HG03520 (cell line): ENCODE results near the gene GALR2.
"Not testable (repeated sequence)": the region's sequence is repeated elsewhere in the genome, so short reads cannot be mapped to it uniquely, and the experiment has no call there.

Source experiments
- ATAC-seq: cut with Tn5 transposase; IDR thresholded peaks from one replicate; pipeline ENCODE4 v1.9.1; 2021; ENCODE audit warnings: mild to moderate bottlenecking, moderate library complexity; ENCODE audit not compliant: unreplicated experiment

The GALR2 gene, protein sequence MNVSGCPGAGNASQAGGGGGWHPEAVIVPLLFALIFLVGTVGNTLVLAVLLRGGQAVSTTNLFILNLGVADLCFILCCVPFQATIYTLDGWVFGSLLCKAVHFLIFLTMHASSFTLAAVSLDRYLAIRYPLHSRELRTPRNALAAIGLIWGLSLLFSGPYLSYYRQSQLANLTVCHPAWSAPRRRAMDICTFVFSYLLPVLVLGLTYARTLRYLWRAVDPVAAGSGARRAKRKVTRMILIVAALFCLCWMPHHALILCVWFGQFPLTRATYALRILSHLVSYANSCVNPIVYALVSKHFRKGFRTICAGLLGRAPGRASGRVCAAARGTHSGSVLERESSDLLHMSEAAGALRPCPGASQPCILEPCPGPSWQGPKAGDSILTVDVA

DNA sequence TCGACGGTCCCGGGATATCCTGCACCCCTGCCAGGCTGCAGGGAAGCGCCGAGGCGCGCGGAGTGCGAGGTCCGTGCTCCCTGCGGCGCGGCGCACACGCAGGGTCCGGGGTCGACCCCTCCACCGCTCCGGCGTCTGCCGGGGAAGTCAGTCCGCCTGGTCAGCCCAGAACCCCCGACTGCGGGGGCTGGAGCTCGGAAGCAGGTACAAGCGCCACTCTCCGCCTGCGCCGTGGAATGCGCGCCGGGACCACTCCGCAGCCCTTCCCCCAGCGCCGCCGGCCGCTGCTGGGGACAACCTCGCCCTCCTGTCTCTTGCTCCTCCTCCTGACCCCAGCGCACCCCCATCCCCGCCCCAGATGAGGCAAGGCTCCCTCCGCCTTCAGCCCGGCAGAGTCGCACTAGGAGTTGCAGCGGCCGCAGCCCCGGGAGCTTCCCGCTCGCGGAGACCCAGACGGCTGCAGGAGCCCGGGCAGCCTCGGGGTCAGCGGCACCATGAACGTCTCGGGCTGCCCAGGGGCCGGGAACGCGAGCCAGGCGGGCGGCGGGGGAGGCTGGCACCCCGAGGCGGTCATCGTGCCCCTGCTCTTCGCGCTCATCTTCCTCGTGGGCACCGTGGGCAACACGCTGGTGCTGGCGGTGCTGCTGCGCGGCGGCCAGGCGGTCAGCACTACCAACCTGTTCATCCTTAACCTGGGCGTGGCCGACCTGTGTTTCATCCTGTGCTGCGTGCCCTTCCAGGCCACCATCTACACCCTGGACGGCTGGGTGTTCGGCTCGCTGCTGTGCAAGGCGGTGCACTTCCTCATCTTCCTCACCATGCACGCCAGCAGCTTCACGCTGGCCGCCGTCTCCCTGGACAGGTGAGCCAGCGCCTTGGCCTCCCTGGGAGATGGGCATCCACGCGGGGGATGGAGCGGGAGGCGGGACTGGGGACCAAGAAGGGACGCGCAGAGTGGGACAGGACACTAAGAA lies at the start of gene GALR2:
Gene GALR2 (plus strand): TSS at position 392 of the 974 bp plus-strand sequence. CDS start 103 bp downstream, at position 495.
- ATAC-seq = no peak

DNA sequence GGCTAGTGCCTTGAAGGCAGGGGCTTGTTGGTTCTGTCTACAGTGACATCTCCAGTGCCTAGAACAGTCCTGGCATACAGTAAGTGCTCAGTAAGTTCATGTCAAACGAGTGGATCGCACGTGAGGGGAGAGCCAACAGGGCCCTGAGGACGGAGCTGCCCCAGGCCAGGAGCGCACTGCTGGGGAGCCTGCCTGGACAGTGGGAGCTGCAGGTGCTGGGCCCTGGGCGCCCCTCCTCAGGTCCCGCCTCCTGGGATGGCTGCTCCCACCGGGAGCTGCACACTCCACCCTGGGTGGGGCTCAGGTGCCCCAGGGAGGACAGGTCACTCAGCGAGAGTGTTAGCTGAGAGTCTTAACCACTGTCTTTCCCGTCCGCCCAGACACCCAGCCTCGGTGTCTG lies 49.3 kb upstream of the GALR2 start:
- no peak for ATAC-seq

DNA sequence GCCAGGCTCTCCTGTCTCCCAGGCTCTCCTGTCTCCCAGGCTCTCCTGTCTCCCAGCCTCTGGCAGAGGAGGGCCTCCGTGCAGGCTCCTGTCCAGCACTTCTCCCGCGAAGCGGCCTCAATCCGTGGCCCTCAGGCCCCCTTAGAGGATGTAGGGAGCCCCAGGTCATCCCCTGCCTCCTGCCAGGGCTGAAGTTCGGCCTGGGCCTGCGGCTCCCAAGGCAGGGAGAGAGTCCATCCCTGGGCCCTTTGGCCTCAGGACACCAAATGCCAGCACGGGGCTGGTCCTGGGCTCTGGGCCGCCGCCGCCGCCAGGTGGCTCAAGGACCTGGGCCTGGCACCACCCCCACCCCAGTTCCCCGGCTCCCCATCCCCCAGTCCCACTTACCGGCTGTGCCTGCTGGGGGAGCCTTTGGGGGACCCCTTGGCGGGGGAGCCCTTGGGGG lies 47.8 kb upstream of the GALR2 start:
- no peak for ATAC-seq

DNA sequence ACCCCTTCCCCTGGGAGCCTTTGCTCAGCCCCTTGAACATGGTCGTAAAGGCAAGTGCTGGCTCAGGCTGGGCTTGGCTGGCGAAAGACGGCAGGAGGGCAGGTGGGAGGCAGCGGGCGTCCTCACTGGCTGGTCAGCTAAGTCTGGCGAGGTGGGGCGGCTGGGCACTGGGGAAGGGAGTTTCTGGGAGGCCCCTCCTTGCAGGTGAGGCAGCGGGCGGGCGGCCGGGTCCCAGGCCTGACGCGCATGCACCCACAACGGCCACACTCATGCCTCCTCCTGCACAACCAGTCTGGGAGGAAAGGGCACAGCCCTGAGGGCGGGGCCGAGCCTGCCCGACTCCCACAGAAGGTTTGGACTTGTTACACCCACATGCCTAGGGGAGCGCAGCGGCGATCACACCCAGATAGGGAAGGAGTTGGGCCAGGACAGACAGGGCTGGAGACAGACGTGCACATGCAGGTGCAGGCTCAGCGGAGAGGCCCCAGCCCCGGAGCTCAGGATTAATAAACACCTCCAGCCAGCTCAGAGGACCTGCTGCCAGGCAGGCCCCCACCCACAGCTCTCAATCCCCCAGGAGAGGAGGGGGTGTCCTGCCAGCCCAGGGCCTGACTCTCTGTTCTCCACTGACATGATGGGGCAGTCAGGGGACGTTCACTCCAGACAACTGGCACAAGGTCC lies 47.3 kb upstream of the GALR2 start, which contains the start of gene EVPL:
Gene EVPL (minus strand): TSS at position 148 of the 681 bp plus-strand sequence. CDS start 108 bp downstream, at position 40.
- no peak for ATAC-seq

DNA sequence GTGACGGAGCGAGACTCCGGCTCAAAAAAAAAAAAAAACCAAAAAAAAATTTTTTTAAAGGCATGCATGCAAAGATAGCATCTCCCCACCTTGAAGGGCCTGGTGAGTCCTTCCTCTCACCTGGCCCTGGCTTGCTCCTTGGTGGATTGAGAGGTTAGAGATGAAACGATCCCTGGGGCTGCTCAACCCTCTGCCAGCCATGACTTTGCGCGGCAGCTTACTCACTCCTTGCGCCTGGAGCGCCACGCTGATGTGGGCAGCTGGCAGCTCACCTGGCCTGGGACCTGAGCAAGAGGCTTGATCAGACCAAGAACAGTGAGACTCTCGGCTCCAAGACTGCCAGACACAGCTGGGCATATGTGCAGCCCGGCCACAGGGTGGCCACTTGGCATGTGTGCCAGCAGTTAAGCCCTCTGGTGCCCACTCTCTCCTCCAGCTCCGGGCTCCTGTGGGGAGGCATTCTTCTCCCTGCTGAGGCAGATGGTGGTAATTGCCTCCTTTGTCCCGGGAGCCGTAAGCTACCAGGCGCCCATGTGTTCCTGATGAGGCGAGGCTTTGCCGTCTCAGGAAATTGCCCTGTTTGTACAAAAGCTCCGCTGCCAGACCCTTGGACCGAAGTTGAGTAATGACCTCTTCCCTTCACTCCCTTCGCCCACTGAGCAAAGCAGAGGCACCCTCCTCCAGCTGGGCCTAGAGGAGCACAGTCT lies 42.4 kb upstream of the GALR2 start:
- no peak for ATAC-seq

DNA sequence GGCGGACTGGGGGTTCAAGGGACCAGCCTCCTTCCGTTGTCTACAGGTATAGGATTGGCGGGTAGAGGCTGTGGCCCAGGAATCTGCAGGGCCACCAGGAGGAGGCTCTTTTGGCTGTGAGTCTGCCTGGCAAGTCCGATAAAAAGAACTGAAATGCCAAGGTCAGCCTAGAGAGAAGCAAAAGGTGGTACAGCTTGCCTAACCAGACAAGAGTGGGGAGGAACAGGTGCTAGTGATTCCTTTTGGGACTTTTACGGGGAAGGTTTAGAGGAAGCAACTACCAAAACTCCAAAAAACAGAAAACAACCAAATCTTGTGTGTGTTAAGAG lies 41.8 kb upstream of the GALR2 start:
- ATAC-seq = no peak

DNA sequence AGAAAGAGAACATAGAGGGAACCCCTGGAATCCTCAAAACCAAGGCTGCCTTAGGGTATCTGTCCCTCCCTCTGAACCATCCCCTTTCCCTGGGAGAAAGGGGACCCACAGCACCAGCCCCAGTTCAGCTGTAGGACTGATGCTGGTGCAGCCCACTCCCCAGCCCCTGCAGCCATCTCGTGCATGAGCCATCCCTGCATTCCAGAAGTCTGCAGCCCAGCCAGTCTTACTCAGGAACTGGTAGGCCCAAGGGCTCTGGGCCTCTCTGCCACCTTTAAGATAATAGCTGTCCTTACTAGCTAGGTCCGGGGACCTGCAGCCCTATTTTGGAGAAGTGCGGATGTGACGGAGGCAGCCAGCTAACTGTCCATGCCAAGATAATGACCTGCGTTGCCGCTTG lies 41.4 kb upstream of the GALR2 start:
- no peak for ATAC-seq

DNA sequence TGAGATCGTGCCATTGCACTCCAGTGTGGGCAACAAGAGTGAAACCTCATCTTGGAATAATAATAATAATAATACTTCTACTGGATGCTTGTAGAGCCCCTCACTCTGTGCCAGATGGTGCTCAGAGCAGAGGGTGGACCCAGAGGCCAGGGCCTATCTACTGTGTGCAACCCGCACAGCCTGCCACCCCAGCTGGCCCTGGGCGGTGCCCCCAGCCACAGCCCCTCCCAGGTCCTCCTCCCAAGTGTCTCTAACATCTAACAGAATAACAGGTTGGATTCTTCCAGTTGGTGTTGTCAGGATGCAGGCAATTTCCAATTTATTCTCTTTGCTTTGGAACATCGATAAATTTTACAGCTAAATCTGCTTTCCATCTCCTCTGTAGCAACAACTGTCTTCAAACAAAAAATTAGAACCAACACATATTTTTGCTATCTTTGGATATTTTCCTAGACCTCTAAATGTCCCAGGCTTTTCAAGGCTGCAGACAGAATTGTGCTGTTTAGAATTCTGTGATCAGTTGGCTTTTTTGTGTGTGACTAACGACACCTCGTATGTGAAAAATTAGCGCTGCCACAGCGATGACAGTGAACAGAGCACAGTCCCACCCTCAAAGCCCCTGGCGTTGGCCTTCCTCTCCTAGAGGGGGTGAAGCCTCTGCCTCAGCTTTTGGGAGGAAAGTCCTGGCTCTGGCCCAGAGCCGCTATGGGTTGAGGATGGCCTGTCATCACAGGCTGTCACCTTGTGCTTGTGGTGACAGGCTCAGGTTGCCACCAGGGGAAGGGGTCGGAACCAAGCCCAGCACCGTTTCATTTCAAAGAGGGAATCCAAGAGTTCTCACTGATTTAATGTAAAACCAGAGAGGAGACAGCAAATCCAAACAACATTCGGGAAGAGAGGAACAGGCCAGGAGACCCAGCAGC lies 39.9 kb upstream of the GALR2 start:
- no peak for ATAC-seq

DNA sequence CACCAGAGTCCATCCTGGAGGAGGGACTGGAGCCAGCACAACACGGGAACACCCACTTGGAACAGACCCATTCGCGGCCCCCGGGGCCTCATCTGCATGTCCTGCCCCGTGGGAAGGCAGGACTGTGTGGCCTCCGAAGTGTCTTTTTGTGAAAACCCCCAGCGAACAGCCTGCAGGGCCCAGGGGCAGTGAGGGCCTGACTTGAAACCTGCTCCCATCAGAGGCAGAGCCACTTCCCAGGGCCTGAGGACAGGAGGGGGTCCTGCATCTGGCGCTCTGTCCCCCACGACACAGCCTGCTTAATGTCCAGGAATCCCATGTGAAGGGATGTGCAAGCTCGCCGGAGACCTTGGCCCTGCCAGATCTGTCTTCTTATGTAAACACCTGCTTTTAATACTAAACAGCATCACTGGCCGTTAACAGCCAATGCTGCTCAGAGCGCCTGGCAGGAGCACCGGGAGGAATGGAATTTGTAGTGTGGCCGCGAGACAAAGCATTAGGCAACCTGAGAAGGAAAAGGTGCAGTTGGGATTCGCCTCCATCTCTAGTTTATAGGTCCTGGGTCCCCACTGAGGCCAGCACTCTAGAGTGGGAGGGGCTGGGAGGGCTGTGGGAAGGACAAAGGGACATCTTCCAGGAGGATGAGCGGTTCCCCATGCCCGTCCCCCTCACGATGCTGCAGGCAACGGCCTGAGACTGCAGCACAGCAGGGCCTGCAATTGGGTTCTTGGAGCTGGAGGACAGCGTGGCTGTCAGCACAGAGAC lies 37.9 kb upstream of the GALR2 start:
- ATAC-seq = no peak

DNA sequence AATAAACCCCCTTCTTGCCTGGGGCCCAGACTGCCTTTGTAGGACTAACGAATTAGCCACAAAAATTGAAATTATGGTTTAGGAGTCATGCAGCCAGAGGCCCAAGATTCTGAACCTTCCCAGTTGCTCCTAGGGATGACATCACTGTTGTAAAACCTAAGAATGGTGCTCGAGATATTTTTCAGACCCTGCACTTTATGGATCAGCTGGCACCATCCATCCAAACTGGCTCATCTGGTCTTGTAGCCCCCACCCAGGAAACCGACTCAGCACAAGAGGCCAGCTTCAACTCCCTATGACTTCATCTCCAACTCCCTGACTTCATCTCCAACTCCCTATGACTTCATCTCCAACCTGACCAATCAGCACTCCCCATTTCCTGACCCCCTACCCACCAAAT lies 36.5 kb upstream of the GALR2 start:
- no peak for ATAC-seq

DNA sequence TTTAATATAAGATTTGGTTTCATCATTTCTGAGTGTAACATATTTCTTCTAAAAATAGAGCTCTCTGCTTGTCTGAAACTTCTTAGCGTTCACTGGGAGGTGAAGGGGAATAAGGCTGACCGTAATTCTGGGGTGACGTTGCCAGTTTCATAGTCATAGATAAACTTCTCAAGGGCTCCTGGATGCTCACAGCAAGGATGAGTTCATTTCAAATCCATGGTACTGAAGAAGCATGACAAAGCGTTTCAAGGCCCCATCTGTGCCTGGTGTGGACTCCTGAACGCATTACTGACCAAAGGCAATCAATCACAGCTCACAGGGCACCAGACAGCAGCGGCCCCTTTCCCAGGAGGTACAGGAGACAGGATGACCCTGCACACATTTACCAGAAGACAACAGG lies 35.5 kb upstream of the GALR2 start:
- no peak for ATAC-seq

DNA sequence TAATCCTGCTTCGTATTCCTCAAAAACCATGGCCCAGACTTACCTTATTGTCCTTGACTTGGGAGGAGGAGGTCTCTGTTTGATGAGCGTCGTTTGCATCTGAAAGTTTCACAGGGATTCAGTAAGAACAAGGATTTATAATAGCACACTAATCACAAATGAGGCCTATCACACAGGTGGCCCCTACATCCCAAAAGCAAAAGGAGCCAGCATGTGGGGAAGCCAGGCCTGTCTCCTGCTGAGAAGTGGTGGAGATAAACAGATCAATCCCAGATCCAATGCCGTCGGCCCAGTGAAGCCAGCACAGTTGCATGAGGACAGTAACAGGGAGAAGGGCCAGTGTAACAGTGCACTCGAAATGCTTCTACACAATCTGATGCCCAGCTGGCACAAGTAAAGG lies 34.2 kb upstream of the GALR2 start:
- no peak for ATAC-seq

DNA sequence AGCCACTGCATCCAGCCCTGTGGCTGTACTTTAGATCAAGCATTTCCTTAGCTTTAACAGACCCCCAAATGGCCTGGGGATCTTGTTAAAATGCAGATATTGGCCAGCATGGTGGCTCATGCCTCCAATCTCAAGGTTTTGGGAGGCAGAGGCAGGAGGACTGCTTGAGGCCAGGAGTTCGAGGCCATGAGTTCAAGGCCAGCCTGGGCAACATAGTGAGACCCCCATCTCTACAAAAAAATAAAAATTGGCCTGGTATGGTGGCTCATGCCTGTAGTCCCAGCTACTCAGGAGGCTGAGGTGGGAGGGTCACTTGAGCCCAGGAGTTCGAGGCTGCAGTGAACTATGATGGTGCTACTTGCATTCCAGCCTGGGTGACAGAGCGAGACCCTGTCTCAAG lies 31.7 kb upstream of the GALR2 start:
- not testable (repeated sequence) for ATAC-seq

DNA sequence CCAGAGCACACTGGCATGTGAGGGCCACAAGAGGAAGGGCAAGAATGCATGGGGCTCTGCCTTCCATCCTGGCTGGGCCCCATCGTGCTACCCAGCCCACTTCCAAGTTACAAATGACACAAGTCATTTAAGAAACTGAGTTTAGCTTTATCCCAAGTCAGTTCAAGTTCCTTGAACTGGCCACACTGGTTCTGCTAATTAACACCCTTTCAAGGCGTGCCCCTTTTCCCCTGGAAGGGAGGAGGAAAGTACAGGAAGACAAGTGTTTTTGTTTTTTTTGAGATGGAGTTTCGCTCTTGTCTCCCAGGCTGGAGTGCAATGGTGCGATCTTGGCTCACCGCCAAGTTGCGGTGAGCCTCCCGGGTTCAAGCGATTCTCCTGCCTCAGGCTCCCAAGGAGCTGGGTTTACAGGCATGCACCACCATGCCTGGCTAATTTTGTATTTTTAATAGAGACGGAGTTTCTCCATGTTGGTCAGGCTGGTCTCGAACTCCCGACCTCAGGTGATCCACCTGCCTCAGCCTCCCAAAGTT lies 30.0 kb upstream of the GALR2 start:
- ATAC-seq = not testable (repeated sequence)

DNA sequence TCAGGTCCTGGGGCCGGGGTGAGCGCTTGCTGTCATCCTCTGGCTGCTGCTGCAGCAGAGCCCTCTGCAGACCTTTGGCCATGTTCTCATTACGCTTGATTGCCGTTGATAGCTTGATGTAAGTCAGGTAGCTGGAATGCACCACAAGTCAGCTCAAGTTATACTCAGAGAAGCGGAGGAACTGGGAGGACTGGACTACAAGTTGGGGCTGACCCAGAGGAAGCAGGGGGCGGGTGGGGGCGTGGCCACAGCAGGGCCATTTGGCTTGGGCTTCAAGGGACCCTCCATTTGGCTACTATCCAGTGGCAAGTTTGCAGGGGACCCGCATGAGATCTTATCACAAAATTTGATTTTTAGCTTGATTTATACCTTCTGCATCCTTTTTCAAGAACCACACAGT lies 28.5 kb upstream of the GALR2 start:
- ATAC-seq = no peak

DNA sequence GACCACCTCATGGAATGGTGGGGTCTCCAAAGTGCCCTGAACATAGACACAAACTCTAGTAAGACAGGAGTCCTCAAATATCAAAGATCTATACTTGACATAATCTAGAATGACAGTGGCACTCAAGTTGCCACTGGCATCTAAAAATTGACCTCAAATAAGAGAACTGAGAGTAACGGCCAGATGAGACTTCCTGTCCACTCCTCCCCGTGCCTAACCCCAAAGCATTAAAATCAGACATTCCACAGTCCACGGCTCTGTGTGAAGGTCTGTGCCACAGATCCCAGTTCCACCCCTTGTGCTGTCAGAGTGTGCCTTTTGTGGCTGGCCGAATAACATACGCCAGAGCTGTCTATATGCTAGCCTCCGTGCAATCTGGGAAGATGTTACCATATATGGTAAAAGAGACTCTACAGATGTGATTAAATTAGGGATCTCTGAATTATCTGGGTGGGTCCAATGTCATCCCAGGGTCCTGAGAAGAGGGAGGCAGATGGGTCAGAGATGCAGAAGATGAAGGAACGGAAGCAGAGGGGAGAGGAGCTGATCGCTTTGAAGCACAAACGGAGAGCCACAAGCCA lies 26.5 kb upstream of the GALR2 start:
- no peak for ATAC-seq

DNA sequence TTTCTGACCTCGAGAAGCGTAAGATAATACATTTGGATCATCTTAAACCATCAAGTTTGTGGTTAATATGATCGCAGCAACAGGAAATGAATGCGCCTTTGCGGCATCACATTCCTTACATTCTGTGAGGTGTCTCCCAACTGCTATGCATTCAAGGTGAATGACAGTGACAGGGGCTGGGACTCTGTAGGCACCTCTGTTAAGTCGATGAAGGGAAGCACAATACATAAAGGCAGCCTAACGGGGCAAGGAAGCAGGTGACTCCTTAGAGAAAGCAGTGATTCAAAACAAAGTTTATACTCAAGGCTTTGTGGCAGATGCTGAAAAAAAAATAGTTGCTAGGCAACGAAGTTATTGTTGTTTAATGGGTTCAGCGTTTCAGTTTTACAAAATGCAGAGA lies 25.9 kb upstream of the GALR2 start:
- ATAC-seq = no peak

DNA sequence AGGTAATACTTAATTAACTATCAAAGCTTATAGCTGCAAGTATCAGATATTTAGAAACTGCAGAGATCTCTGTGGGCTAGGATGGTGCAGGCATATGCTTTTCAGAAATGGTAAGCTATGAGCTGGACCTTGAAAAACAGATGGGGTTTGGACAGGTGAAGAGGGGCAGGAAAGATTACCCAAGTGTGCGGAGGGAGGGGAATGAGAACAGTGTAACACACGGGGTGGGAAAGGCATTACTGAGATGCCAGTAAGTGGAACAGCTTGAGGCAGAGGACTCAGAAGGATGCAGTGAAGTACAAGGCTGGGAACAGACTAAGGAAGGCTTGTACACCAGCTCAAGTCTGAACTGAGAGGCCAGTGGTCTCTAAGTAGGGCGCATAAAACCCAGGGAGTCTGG lies 25.3 kb upstream of the GALR2 start:
- no peak for ATAC-seq
